Trophoblast cell (in vitro differentiated cells and primary cell): ENCODE measurements around the gene ATL2.

Experiments
- DNase-seq, 2 donors: peaks; one replicate each; pipeline ENCODE4 v3.0.0-alpha.2; 2016
- H2AFZ ChIP-seq: 2 replicates; pipeline ENCODE4 v1.6.1; 2013; ENCODE audit warnings: low read length, moderate library complexity, mild to moderate bottlenecking; ENCODE audit not compliant: insufficient read depth, poor library complexity
- H2AK5ac ChIP-seq: 2 replicates; pipeline ENCODE4 v1.6.1; 2013; ENCODE audit warnings: mild to moderate bottlenecking, low read length
- H2BK120ac ChIP-seq: 2 replicates; pipeline ENCODE4 v1.6.1; 2013; ENCODE audit warnings: low read length, mild to moderate bottlenecking, moderate library complexity; ENCODE audit not compliant: insufficient read depth, poor library complexity
- H2BK12ac ChIP-seq: 2 replicates; pipeline ENCODE4 v1.6.1; 2013; ENCODE audit warnings: mild to moderate bottlenecking, low read length, moderate library complexity
- H2BK5ac ChIP-seq: 2 replicates; pipeline ENCODE4 v1.6.1; 2013; ENCODE audit warnings: low read length, low read depth, moderate library complexity, mild to moderate bottlenecking; ENCODE audit not compliant: poor library complexity
- H3K14ac ChIP-seq: 2 replicates; pipeline ENCODE4 v1.6.1; 2013; ENCODE audit warnings: mild to moderate bottlenecking, low read length
- H3K18ac ChIP-seq: 2 replicates; pipeline ENCODE4 v1.6.1; 2013; ENCODE audit warnings: mild to moderate bottlenecking, low read length
- H3K23ac ChIP-seq: 2 replicates; pipeline ENCODE4 v1.6.1; 2013; ENCODE audit warnings: low read length
- H3K27ac ChIP-seq: 2 replicates; pipeline ENCODE4 v1.5.1; 2013; ENCODE audit warnings: low read depth, mild to moderate bottlenecking, inconsistent platforms, low read length, moderate library complexity
- H3K27me3 ChIP-seq: 2 replicates; pipeline ENCODE4 v1.6.1; 2013; ENCODE audit warnings: inconsistent platforms, mild to moderate bottlenecking, low read length, moderate library complexity; ENCODE audit not compliant: insufficient read depth
- H3K36me3 ChIP-seq, 2 experiments: 1 replicate in 1 of 2; 2 replicates in 1 of 2; pipeline ENCODE4 v1.6.1; 2013; ENCODE audit warnings: low read length in 2 of 2, mild to moderate bottlenecking in 2 of 2, moderate library complexity in 1 of 2; ENCODE audit not compliant: insufficient read depth in 2 of 2, control insufficient read depth in 1 of 2
- H3K4ac ChIP-seq: 2 replicates; pipeline ENCODE4 v1.6.1; 2013; ENCODE audit warnings: low read depth, mild to moderate bottlenecking, low read length, moderate library complexity
- H3K4me1 ChIP-seq, 2 experiments: 1 replicate in 1 of 2; 2 replicates in 1 of 2; pipeline ENCODE4 v1.6.1; 2013; ENCODE audit warnings: low read length in 2 of 2, mild to moderate bottlenecking in 2 of 2, moderate library complexity in 1 of 2; ENCODE audit not compliant: insufficient read depth in 2 of 2, control insufficient read depth in 1 of 2
- H3K4me2 ChIP-seq: 2 replicates; pipeline ENCODE4 v1.6.1; 2013; ENCODE audit warnings: inconsistent platforms, mild to moderate bottlenecking, low read length, moderate library complexity
- H3K4me3 ChIP-seq: 2 replicates; pipeline ENCODE4 v1.5.1; 2013; ENCODE audit warnings: mild to moderate bottlenecking, low read depth, low read length, inconsistent platforms
- H3K79me1 ChIP-seq: one replicate; pipeline ENCODE4 v1.6.1; 2013; ENCODE audit warnings: low read length
- H3K79me2 ChIP-seq: 2 replicates; pipeline ENCODE4 v1.6.1; 2013; ENCODE audit warnings: low read length, mild to moderate bottlenecking; ENCODE audit not compliant: control insufficient read depth, insufficient read depth, poor library complexity
- H3K9ac ChIP-seq: 2 replicates; pipeline ENCODE4 v1.6.1; 2013; ENCODE audit warnings: mild to moderate bottlenecking, low read length
- H3K9me3 ChIP-seq: 2 replicates; pipeline ENCODE4 v1.6.1; 2013; ENCODE audit warnings: low read depth, mild to moderate bottlenecking, control low read depth, inconsistent platforms, low read length; ENCODE audit not compliant: insufficient read depth
- H4K12ac ChIP-seq: 2 replicates; pipeline ENCODE4 v1.6.1; 2013; ENCODE audit warnings: low read depth, mild to moderate bottlenecking, low read length, moderate library complexity
- H4K8ac ChIP-seq: 2 replicates; pipeline ENCODE4 v1.6.1; 2013; ENCODE audit warnings: low read depth, mild to moderate bottlenecking, low read length, moderate library complexity
- H4K91ac ChIP-seq: one replicate; pipeline ENCODE4 v1.6.1; 2013; ENCODE audit warnings: low read depth, mild to moderate bottlenecking, low read length, moderate library complexity
- WGBS: extraction: QIAGEN DNeasy Blood & Tissue Kit; methylation state at CpG from one replicate; pipeline ENCODE4 v1.1.7; 2013; ENCODE audit warnings: missing lambda C conversion rate; ENCODE audit not compliant: insufficient read length, insufficient coverage; ENCODE audit errors: extremely low coverage; 5-methylcytosine and 5-hydroxymethylcytosine counted together

Gene ATL2

GRCh38 chr2:38394903-38395341 lies 17.8 kb upstream of the ATL2 start:
- WGBS, result no CpG with 5 or more reads among the region's 5 CpGs
- DNase-seq, result no peak

GRCh38 chr2:38394041-38394440 lies 17.0 kb upstream of the ATL2 start:
- Histone ChIP-seq H3K79me2 (no peaks in the 10 kb centered on the region), H3K27ac (no peak overlapping the region), H3K79me1 (no peaks in the 10 kb centered on the region), H3K14ac (no peak overlapping the region), H3K4ac (no peak overlapping the region), H3K23ac (no peak overlapping the region), H4K12ac (no peak overlapping the region), H3K4me2 (no peak overlapping the region), H2BK120ac (no peak overlapping the region), H4K91ac (no peak overlapping the region), H3K18ac (no peak overlapping the region), H2BK12ac (no peak overlapping the region), H3K9me3 (peaks cover 2% of the 10 kb centered on the region), H3K9ac (no peak overlapping the region), H4K8ac (no peak overlapping the region), H2AK5ac (no peak overlapping the region), H3K27me3 (no peaks in the 10 kb centered on the region), H3K36me3 (no peaks in the 10 kb centered on the region), H3K4me3 (no peak overlapping the region), H3K4me1 (peaks cover 0 to 4% of the 10 kb centered on the region in 2 experiments), H2BK5ac (no peak overlapping the region), H2AFZ (no peak overlapping the region)
- no CpG with 5 or more reads among the region's 2 CpGs for whole genome bisulfite sequencing
- DNase-seq, result no peak

More at GRCh38 chr2:38394903-38395341, 17.8 kb upstream of the ATL2 start:
- no peak overlapping the region for H3K18ac ChIP-seq
- no peak overlapping the region for H3K4me2 ChIP-seq
- no peak overlapping the region for H3K4ac ChIP-seq
- H3K9ac ChIP-seq, result no peak overlapping the region
- no peak overlapping the region for H3K14ac ChIP-seq
- no peaks in the 10 kb centered on the region for H3K79me2 ChIP-seq
- no peaks in the 10 kb centered on the region for H3K79me1 ChIP-seq
- no peak overlapping the region for H2AK5ac ChIP-seq
- no peak overlapping the region for H4K8ac ChIP-seq
- no peak overlapping the region for H3K4me3 ChIP-seq
- H3K27ac ChIP-seq, result no peak overlapping the region
- H2BK5ac ChIP-seq, result no peak overlapping the region
- H3K23ac ChIP-seq, result no peak overlapping the region
- H2AFZ ChIP-seq, result no peak overlapping the region
- H3K36me3 ChIP-seq, result no peaks in the 10 kb centered on the region
- no peaks in the 10 kb centered on the region for H3K27me3 ChIP-seq
- no peak overlapping the region for H2BK12ac ChIP-seq
- H2BK120ac ChIP-seq, result no peak overlapping the region
- H3K4me1 ChIP-seq, result peaks cover 0 to 4% of the 10 kb centered on the region in 2 experiments
- H4K12ac ChIP-seq, result no peak overlapping the region
- no peak overlapping the region for H4K91ac ChIP-seq
- peaks cover 2% of the 10 kb centered on the region for H3K9me3 ChIP-seq

- no peak overlapping the region for H2BK120ac ChIP-seq
- H3K36me3 ChIP-seq, result no peaks in the 10 kb centered on the region
- no peak overlapping the region for H3K23ac ChIP-seq
- no peak overlapping the region for H3K4me3 ChIP-seq
- H4K8ac ChIP-seq, result no peak overlapping the region
- H3K14ac ChIP-seq, result no peak overlapping the region
- DNase-seq, result no peak
- H3K18ac ChIP-seq, result no peak overlapping the region
- H3K27ac ChIP-seq, result no peak overlapping the region
- H3K4ac ChIP-seq, result no peak overlapping the region
- no peak overlapping the region for H2BK5ac ChIP-seq
- no peak overlapping the region for H3K4me2 ChIP-seq
- no peaks in the 10 kb centered on the region for H3K27me3 ChIP-seq
- H3K9me3 ChIP-seq, result no peaks in the 10 kb centered on the region
- no peaks in the 10 kb centered on the region for H3K79me2 ChIP-seq
- H4K91ac ChIP-seq, result no peak overlapping the region
- no peak overlapping the region for H3K9ac ChIP-seq
- no CpG with 5 or more reads among the region's 3 CpGs for WGBS
- H3K4me1 ChIP-seq, result peaks cover 0 to 3% of the 10 kb centered on the region in 2 experiments
- no peak overlapping the region for H2AK5ac ChIP-seq
- H4K12ac ChIP-seq, result no peak overlapping the region
- H3K79me1 ChIP-seq, result no peaks in the 10 kb centered on the region
- no peak overlapping the region for H2AFZ ChIP-seq
- no peak overlapping the region for H2BK12ac ChIP-seq
These were observed 13.9 kb upstream of the ATL2 start for GRCh38 chr2:38390947-38391346.

DNA sequence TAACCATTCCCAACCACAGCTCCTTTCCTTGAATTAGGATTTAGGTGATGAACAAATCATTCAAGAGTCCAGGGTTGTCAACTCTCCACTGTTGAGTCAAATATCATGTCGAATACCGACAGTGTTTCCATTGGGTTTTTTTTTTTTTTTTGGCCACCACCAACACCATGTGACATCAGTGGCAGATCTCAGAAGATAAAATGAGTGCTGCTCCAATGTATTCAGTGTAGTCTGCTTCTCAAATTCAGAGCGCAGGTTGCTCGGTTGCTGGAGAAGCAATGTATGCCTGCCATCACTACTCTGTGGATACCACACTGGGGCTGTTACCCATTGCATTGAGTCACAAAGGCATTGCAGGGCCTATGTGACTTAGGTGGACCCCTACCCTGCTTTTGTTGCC lies 10.8 kb upstream of the ATL2 start:
- H2BK120ac ChIP-seq, result no peak overlapping the region
- no peak overlapping the region for H4K12ac ChIP-seq
- H4K91ac ChIP-seq, result no peak overlapping the region
- H3K4me3 ChIP-seq, result no peak overlapping the region
- H3K9me3 ChIP-seq, result no peaks in the 10 kb centered on the region
- H2BK5ac ChIP-seq, result no peak overlapping the region
- H3K79me1 ChIP-seq, result no peaks in the 10 kb centered on the region
- no peak overlapping the region for H3K18ac ChIP-seq
- H3K4me1 ChIP-seq, result no peaks in the 10 kb centered on the region
- no peak overlapping the region for H2AFZ ChIP-seq
- no peak overlapping the region for H2AK5ac ChIP-seq
- H3K9ac ChIP-seq, result no peak overlapping the region
- no peak overlapping the region for H2BK12ac ChIP-seq
- no peaks in the 10 kb centered on the region for H3K79me2 ChIP-seq
- no peak overlapping the region for H4K8ac ChIP-seq
- H3K23ac ChIP-seq, result no peak overlapping the region
- H3K14ac ChIP-seq, result no peak overlapping the region
- DNase-seq, result no peak
- no peaks in the 10 kb centered on the region for H3K36me3 ChIP-seq
- no CpG with 5 or more reads among the region's 4 CpGs for WGBS
- H3K4me2 ChIP-seq, result no peak overlapping the region
- no peaks in the 10 kb centered on the region for H3K27me3 ChIP-seq
- H3K4ac ChIP-seq, result no peak overlapping the region
- H3K27ac ChIP-seq, result no peak overlapping the region
